Activated B cell treated with CpG ODN at 0.5 μM for 24 hours (primary cell): Measurements from ENCODE around the gene WDR62. TPM values are rescaled to one million over a fixed set of nuclear protein-coding genes. Genes with fewer than 3 reads are reported as not detected.
A peak's percentile ranks its signal among the peaks of the same experiment; 100 is the strongest.
"Not testable (repeated sequence)": the region's sequence is repeated elsewhere in the genome, so short reads cannot be mapped to it uniquely, and the experiment has no call there.

Experiments
- ATAC-seq: fragments of 200-7000 bp; cut with Tn5 transposase; one replicate; pipeline ENCODE4 v1.10.0; 2021; ENCODE audit warnings: low read depth, mild to moderate bottlenecking, moderate library complexity
- CTCF ChIA-PET: fragments of 350-600 bp; sonication (Branson Sonifier 250); formaldehyde crosslinking; loops from one replicate; lab custom pipeline; 2021; ENCODE audit warnings: antibody characterized with exemption; lab: Charles Lee
- POLR2A ChIA-PET: fragments of 350-600 bp; sonication (Branson Sonifier 250); formaldehyde crosslinking; loops from one replicate; lab custom pipeline; 2021; ENCODE audit warnings: antibody characterized with exemption; lab: Charles Lee
- DNase-seq: peaks from one replicate; pipeline ENCODE4 v3.0.0; 2022
- H3K27ac Mint-ChIP-seq: one replicate; pipeline ENCODE4 v1.8.0; 2020; ENCODE audit warnings: mixed read lengths
- H3K27me3 Mint-ChIP-seq: one replicate; pipeline ENCODE4 v1.8.0; 2021; ENCODE audit warnings: mixed read lengths
- H3K36me3 Mint-ChIP-seq: one replicate; pipeline ENCODE4 v1.8.0; 2021; ENCODE audit warnings: low read depth, mixed read lengths
- H3K4me1 Mint-ChIP-seq: one replicate; pipeline ENCODE4 v1.8.0; 2021; ENCODE audit warnings: mixed read lengths
- H3K4me3 Mint-ChIP-seq: one replicate; pipeline ENCODE4 v1.8.0; 2020; ENCODE audit warnings: mild to moderate bottlenecking, mixed read lengths
- H3K9me3 Mint-ChIP-seq: one replicate; pipeline ENCODE4 v1.8.0; 2020; ENCODE audit warnings: mixed read lengths
- CTCF ChIP-seq: fragments of 200-600 bp; IDR thresholded peaks from one replicate; pipeline ENCODE4 v1.8.0; 2022; ENCODE audit warnings: antibody characterized with exemption, mild to moderate bottlenecking
- intact Hi-C: fragments of 100-400 bp; cut with micrococcal nuclease; formaldehyde crosslinking; loops from one replicate; pipeline ENCODE4 v1.15.1; 2024
- total RNA-seq: library from RNA; stranded (reverse); gene quantifications from 2 replicates; pipeline ENCODE4 v1.2.3, GENCODE V29; 2022

Gene WDR62
- total RNA-seq, 1 donor from 2014 or later = 3.3 TPM

GRCh38 chr19:36120984-36121358 lies 66.3 kb downstream of the WDR62 start:
- no peaks in the 10 kb centered on the region for H3K27me3 Mint-ChIP-seq

GRCh38 chr19:36121486-36122124 lies 66.9 kb downstream of the WDR62 start:
- Mint-ChIP-seq H3K27ac (no peak overlapping the region), H3K4me3 (no peak overlapping the region), H3K27me3 (no peaks in the 10 kb centered on the region), H3K36me3 (peaks cover 71% of the 10 kb centered on the region), H3K9me3 (no peaks in the 10 kb centered on the region), H3K4me1 (peaks cover 13% of the 10 kb centered on the region)
- POLR2A ChIA-PET = no interaction called here
- ATAC-seq (no peak), DNase-seq (no peak)
- no peak for TF ChIP-seq CTCF
- CTCF ChIA-PET = no interaction called here
- intact Hi-C loops = no loop called here

More at GRCh38 chr19:36120984-36121358, 66.3 kb downstream of the WDR62 start:
- Mint-ChIP-seq H3K4me1 (peaks cover 19% of the 10 kb centered on the region), H3K27ac (no peak overlapping the region), H3K9me3 (no peaks in the 10 kb centered on the region), H3K4me3 (no peak overlapping the region), H3K36me3 (peaks cover 72% of the 10 kb centered on the region)
- ChIA-PET POLR2A (interaction anchor here (0.6 kb wide), 1 partner anchor 95 kb away, joined by 3 read pairs; no protein-coding TSS in a partner anchor), CTCF (no interaction called here)
- TF ChIP-seq CTCF = no peak
- ATAC-seq = no peak
- DNase-seq = no peak
- intact Hi-C loops = no loop called here

GRCh38 chr19:36125557-36125956 lies 70.9 kb downstream of the WDR62 start:
- intact Hi-C loops = loop anchor here (5.0 kb wide), 2 partner anchors 362 to 1382 kb away; partner anchors contain the start of genes ZNF566 and ZNF793
- POLR2A ChIA-PET = interaction anchor here (0.6 to 2.3 kb wide), 2 partner anchors 11 to 12 kb away, joined by 4 to 6 read pairs; partner anchors contain the start of genes POLR2I and TBCB
- no peaks in the 10 kb centered on the region for H3K9me3 Mint-ChIP-seq
- peaks cover 12% of the 10 kb centered on the region for H3K4me1 Mint-ChIP-seq
- no peak for DNase-seq
- no peak overlapping the region for H3K4me3 Mint-ChIP-seq
- H3K36me3 Mint-ChIP-seq = peaks cover 40% of the 10 kb centered on the region
- no peak overlapping the region for H3K27ac Mint-ChIP-seq
- no peak for ATAC-seq
- no peak for TF ChIP-seq CTCF
- CTCF ChIA-PET = interaction anchor here (4.9 kb wide), 1 partner anchor 45 kb away, joined by 68 read pairs; no protein-coding TSS in a partner anchor
- no peaks in the 10 kb centered on the region for H3K27me3 Mint-ChIP-seq

GRCh38 chr19:36128392-36128736 lies 73.7 kb downstream of the WDR62 start:
- DNase-seq (no peak), ATAC-seq (peak; percentile 23)
- peaks cover 27% of the 10 kb centered on the region for H3K36me3 Mint-ChIP-seq
- POLR2A ChIA-PET = interaction anchor here (0.6 to 4.3 kb wide), 12 partner anchors 8 to 1524 kb away, joined by 3 to 65 read pairs (median 6); partner anchors contain the start of genes ALKBH6, CAPNS1, POLR2I and TBCB
- intact Hi-C loops = loop anchor here (1.0 to 5.0 kb wide), 5 partner anchors 11 to 1379 kb away; partner anchors contain the start of genes TBCB, ZNF146, ZNF566 and ZNF793
- TF ChIP-seq CTCF = no peak
- CTCF ChIA-PET = interaction anchor here (0.6 to 4.9 kb wide), 19 partner anchors 8 to 366 kb away, joined by 3 to 68 read pairs (median 4); partner anchors contain the start of genes CAPNS1, COX7A1, POLR2I and TBCB
- H3K4me1 Mint-ChIP-seq = peaks cover 18% of the 10 kb centered on the region
- H3K9me3 Mint-ChIP-seq = no peaks in the 10 kb centered on the region
- peak overlapping the region; percentile 92 for H3K4me3 Mint-ChIP-seq
- H3K27ac Mint-ChIP-seq = peak overlapping the region; percentile 98
- H3K27me3 Mint-ChIP-seq = no peaks in the 10 kb centered on the region

GRCh38 chr19:36131221-36131620 lies 76.5 kb downstream of the WDR62 start:
- H3K36me3 Mint-ChIP-seq, H3K27ac Mint-ChIP-seq, H3K27me3 Mint-ChIP-seq, intact Hi-C loops, DNase-seq, ATAC-seq, H3K9me3 Mint-ChIP-seq, H3K4me3 Mint-ChIP-seq: not testable (repeated sequence)
- POLR2A ChIA-PET = interaction anchor here (0.7 to 4.3 kb wide), 3 partner anchors 8 to 247 kb away, joined by 3 to 65 read pairs (median 3); partner anchors contain the start of genes CAPNS1, ZNF146 and ZNF565
- H3K4me1 Mint-ChIP-seq = peaks cover 14% of the 10 kb centered on the region
- CTCF ChIA-PET = interaction anchor here (1.6 kb wide), 1 partner anchor 39 kb away, joined by 3 read pairs; no protein-coding TSS in a partner anchor

GRCh38 chr19:36134867-36135266 lies 80.2 kb downstream of the WDR62 start:
- intact Hi-C loops, ATAC-seq, H3K4me3 Mint-ChIP-seq, DNase-seq, H3K9me3 Mint-ChIP-seq, POLR2A ChIA-PET, CTCF ChIA-PET, H3K27ac Mint-ChIP-seq, H3K27me3 Mint-ChIP-seq, H3K36me3 Mint-ChIP-seq: not testable (repeated sequence)
- peaks cover 11% of the 10 kb centered on the region for H3K4me1 Mint-ChIP-seq
